ENCODE results near the gene ANKFY1. TPM values are rescaled to one million over a fixed set of nuclear protein-coding genes. Genes with fewer than 3 reads are reported as not detected.

ANKFY1 gene
- total and polyA plus RNA-seq, 11 donors: 9.4 to 44.9 (median 23.9) TPM

GRCh38 chr17:4148611-4149308 lies 115.0 kb downstream of the ANKFY1 start:
- Histone ChIP-seq H3K27ac (no peak overlapping the region), H3K27me3 (no peaks in the 10 kb centered on the region), H3K4me1 (peaks cover 0 to 8% (median 6%) of the 10 kb centered on the region in 12 donors), H3K9me3 (no peaks in the 10 kb centered on the region), H3K4me3 (no peak overlapping the region), H3K36me3 (peaks cover 0 to 29% (median 14%) of the 10 kb centered on the region in 9 donors)
- no peak for DNase-seq
- no peak for ATAC-seq
- intact Hi-C loops (cut with DNase I): loop anchor here in 1 of 10 donors (10.0 kb wide), 1 partner anchor 56 kb away; no protein-coding TSS in a partner anchor
- no peak for TF ChIP-seq POLR2A (IDR thresholded peaks at IDR 0.05)
- TF ChIP-seq, protein P1, sequence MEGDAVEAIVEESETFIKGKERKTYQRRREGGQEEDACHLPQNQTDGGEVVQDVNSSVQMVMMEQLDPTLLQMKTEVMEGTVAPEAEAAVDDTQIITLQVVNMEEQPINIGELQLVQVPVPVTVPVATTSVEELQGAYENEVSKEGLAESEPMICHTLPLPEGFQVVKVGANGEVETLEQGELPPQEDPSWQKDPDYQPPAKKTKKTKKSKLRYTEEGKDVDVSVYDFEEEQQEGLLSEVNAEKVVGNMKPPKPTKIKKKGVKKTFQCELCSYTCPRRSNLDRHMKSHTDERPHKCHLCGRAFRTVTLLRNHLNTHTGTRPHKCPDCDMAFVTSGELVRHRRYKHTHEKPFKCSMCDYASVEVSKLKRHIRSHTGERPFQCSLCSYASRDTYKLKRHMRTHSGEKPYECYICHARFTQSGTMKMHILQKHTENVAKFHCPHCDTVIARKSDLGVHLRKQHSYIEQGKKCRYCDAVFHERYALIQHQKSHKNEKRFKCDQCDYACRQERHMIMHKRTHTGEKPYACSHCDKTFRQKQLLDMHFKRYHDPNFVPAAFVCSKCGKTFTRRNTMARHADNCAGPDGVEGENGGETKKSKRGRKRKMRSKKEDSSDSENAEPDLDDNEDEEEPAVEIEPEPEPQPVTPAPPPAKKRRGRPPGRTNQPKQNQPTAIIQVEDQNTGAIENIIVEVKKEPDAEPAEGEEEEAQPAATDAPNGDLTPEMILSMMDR (IDR thresholded peaks at IDR 0.05): no peak
- 82 to 95% (median 93%) methylated on average over 11 of the region's 11 CpGs for WGBS, 4 donors

DNA sequence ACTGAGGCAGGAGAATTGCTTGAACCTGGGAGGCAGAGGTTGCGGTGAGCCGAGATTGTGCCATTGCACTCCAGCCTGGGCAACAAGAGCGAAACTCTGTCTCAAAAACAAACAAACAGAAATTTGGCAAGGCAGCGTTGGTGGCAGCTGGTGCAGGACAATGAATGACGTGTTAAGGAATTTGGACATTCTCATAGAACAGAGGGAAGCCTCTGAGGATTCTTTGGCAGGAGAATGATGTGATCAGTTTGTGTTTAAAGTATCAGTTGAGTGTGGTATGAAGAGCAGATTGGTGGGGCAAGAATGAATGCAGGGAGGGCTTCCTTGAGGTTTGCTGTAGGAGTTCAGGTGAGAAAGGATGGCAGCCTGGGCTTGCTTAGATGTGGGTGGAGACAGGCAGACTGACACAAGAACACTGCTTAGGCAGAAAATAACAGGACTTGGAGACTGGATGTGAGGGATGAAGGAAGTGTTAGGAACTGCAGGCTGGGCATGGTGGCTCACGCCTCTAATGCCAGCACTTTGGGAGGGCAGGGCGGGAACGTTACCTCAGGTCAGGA lies 115.9 kb downstream of the ANKFY1 start:
- intact Hi-C loops (cut with DNase I): loop anchor here in 1 of 10 donors (10.0 kb wide), 1 partner anchor 57 kb away; no protein-coding TSS in a partner anchor
- no peaks in the 10 kb centered on the region for H3K27me3 ChIP-seq
- 84 to 91% (median 88%) methylated on average over 8 of the region's 8 CpGs for WGBS, 4 donors

GRCh38 chr17:4146641-4147040 lies 117.1 kb downstream of the ANKFY1 start:
- Histone ChIP-seq H3K4me1 (peaks cover 0 to 14% (median 10%) of the 10 kb centered on the region in 12 donors), H3K4me3 (no peak overlapping the region), H3K9me3 (no peaks in the 10 kb centered on the region), H3K27me3 (no peaks in the 10 kb centered on the region), H3K36me3 (peaks cover 0 to 16% (median 8%) of the 10 kb centered on the region in 9 donors), H3K27ac (no peak overlapping the region)
- ATAC-seq (no peak), DNase-seq (no peak)
- WGBS, 4 donors: 70 to 78% (median 75%) methylated on average over 5 of the region's 5 CpGs
- intact Hi-C loops (cut with DNase I): loop anchor here in 1 of 10 donors (10.0 kb wide), 1 partner anchor 58 kb away; no protein-coding TSS in a partner anchor
- TF ChIP-seq, protein P1 (IDR thresholded peaks at IDR 0.05): no peak
- TF ChIP-seq POLR2A (IDR thresholded peaks at IDR 0.05): no peak

More for the DNA sequence above, 115.9 kb downstream of the ANKFY1 start:
- Histone ChIP-seq H3K4me1 (peaks cover 0 to 8% (median 6%) of the 10 kb centered on the region in 12 donors), H3K9me3 (no peaks in the 10 kb centered on the region), H3K27ac (no peak overlapping the region), H3K4me3 (no peak overlapping the region), H3K36me3 (peaks cover 0 to 27% (median 11%) of the 10 kb centered on the region in 9 donors)
- ATAC-seq: no peak
- DNase-seq: no peak
- TF ChIP-seq, protein P1 (IDR thresholded peaks at IDR 0.05): no peak
- no peak for TF ChIP-seq POLR2A (IDR thresholded peaks at IDR 0.05)

- H3K4me3 ChIP-seq: peak overlapping the region; percentile 66 to 95 (median 85)
- no peaks in the 10 kb centered on the region for H3K27me3 ChIP-seq
- WGBS, 4 donors: 76 to 87% (median 81%) methylated on average over 3 of the region's 3 CpGs
- H3K9me3 ChIP-seq: no peaks in the 10 kb centered on the region
- no peak for DNase-seq
- no peak for ATAC-seq
- H3K4me1 ChIP-seq: peaks cover 0 to 37% (median 32%) of the 10 kb centered on the region in 12 donors
- TF ChIP-seq POLR2A (IDR thresholded peaks at IDR 0.05): no peak
- TF ChIP-seq, protein P1 (IDR thresholded peaks at IDR 0.05): no peak
- H3K36me3 ChIP-seq: peaks cover 0 to 10% (median 0%) of the 10 kb centered on the region in 9 donors
- intact Hi-C loops (cut with DNase I): loop anchor here in 1 of 10 donors (5.0 to 10.0 kb wide), 2 partner anchors 60 to 223 kb away; partner anchors contain the start of gene UBE2G1
- peak overlapping the region; percentile 96 to 100 (median 98) for H3K27ac ChIP-seq
These were observed 119.4 kb downstream of the ANKFY1 start for GRCh38 chr17:4144422-4144747.
